ENCODE data around the gene FBN2.

- TF ChIP-seq EZH2 (IDR thresholded peaks at IDR 0.05; ENCODE audit: insufficient read depth, poor library complexity, severe bottlenecking) (no peak), EZH2phosphoT487 (IDR thresholded peaks at IDR 0.05; ENCODE audit: insufficient read depth, low read depth) (no peak)
These were observed 264.3 kb downstream of the FBN2 start for GRCh38 chr5:128273736-128274135.
